RWPE2 (cell line): ENCODE results near the gene FIBCD1.

Experiments used
- ATAC-seq: fragments of 200-7000 bp; cut with Tn5 transposase; 3 replicates; pipeline ENCODE4 v1.9.1; 2021; ENCODE audit warnings: low read depth
- DNase-seq: peaks from one replicate; pipeline ENCODE4 v3.0.0-alpha.2; 2020; ENCODE audit warnings: low spot score
- H3K27ac ChIP-seq: fragments of 450-650 bp; 2 replicates; pipeline ENCODE4 v1.5.1; 2017; ENCODE audit warnings: mild to moderate bottlenecking; ENCODE audit not compliant: poor library complexity, severe bottlenecking
- H3K27me3 ChIP-seq: fragments of 250-450 bp; sonication (Bioruptor Pico); 2 replicates; pipeline ENCODE4 v1.5.1; 2021; ENCODE audit warnings: mild to moderate bottlenecking, moderate library complexity; ENCODE audit not compliant: insufficient read depth, poor library complexity, severe bottlenecking
- H3K36me3 ChIP-seq: fragments of 250-450 bp; sonication (Bioruptor Pico); 2 replicates; pipeline ENCODE4 v1.5.1; 2020; ENCODE audit warnings: low read depth, mild to moderate bottlenecking, moderate library complexity
- H3K4me1 ChIP-seq: fragments of 250-450 bp; sonication (Bioruptor Pico); 2 replicates; pipeline ENCODE4 v1.5.1; 2021; ENCODE audit warnings: mild to moderate bottlenecking, moderate library complexity; ENCODE audit not compliant: insufficient read depth, poor library complexity, severe bottlenecking
- H3K4me3 ChIP-seq: fragments of 250-450 bp; sonication (Bioruptor Pico); 2 replicates; pipeline ENCODE4 v1.5.1; 2021; ENCODE audit warnings: mild to moderate bottlenecking, moderate library complexity; ENCODE audit not compliant: severe bottlenecking
- H3K9me3 ChIP-seq: fragments of 250-450 bp; sonication (Bioruptor Pico); 2 replicates; pipeline ENCODE4 v1.5.1; 2021; ENCODE audit warnings: mild to moderate bottlenecking, moderate library complexity; ENCODE audit not compliant: severe bottlenecking
- CTCF ChIP-seq: fragments of 450-650 bp; IDR thresholded peaks from one replicate; pipeline ENCODE4 v1.5.1; 2017; ENCODE audit warnings: mild to moderate bottlenecking, moderate library complexity; ENCODE audit not compliant: poor library complexity, severe bottlenecking

FIBCD1 gene

GRCh38 chr9:130898552-130898852 is 40.5 kb downstream of the FIBCD1 start:
- no peaks in the 10 kb centered on the region for H3K27me3 ChIP-seq
- H3K9me3 ChIP-seq = peaks cover 10% of the 10 kb centered on the region
- DNase-seq (no peak), ATAC-seq (no peak)
- H3K36me3 ChIP-seq = no peaks in the 10 kb centered on the region
- no peak overlapping the region for H3K27ac ChIP-seq
- TF ChIP-seq CTCF = no peak
- no peak overlapping the region for H3K4me3 ChIP-seq
- no peaks in the 10 kb centered on the region for H3K4me1 ChIP-seq

- Histone ChIP-seq H3K27ac (no peak overlapping the region), H3K9me3 (peaks cover 14% of the 10 kb centered on the region), H3K4me3 (no peak overlapping the region), H3K36me3 (no peaks in the 10 kb centered on the region), H3K27me3 (no peaks in the 10 kb centered on the region), H3K4me1 (no peaks in the 10 kb centered on the region)
- ATAC-seq = no peak
- peak; percentile 66 for DNase-seq
- TF ChIP-seq CTCF = no peak
These were observed 41.0 kb downstream of the FIBCD1 start for GRCh38 chr9:130897848-130898551.

GRCh38 chr9:130897105-130897751 is 41.8 kb downstream of the FIBCD1 start:
- H3K9me3 ChIP-seq = peaks cover 19% of the 10 kb centered on the region
- ATAC-seq = no peak
- H3K27ac ChIP-seq = no peak overlapping the region
- no peaks in the 10 kb centered on the region for H3K27me3 ChIP-seq
- no peak for TF ChIP-seq CTCF
- no peaks in the 10 kb centered on the region for H3K4me1 ChIP-seq
- peaks cover 5% of the 10 kb centered on the region; the same call in 1 of the 2 replicates for H3K36me3 ChIP-seq
- no peak overlapping the region for H3K4me3 ChIP-seq
- DNase-seq = peak; percentile 45

GRCh38 chr9:130896233-130897014 is 42.6 kb downstream of the FIBCD1 start, which contains the start of gene QRFP:
Gene QRFP, minus strand, starts transcription at chr9:130896812. Its CDS starts 2,974 bp downstream, at chr9:130893838.
- peaks cover 5% of the 10 kb centered on the region; the same call in 1 of the 2 replicates for H3K36me3 ChIP-seq
- DNase-seq (no peak), ATAC-seq (peak; percentile 27; the same call in 1 of the 3 replicates)
- no peak within 1 kb of the TSS for H3K27ac ChIP-seq
- H3K27me3 ChIP-seq = no peaks in the 10 kb centered on the region
- TF ChIP-seq CTCF = peak; percentile 38
- no peaks in the 10 kb centered on the region for H3K4me1 ChIP-seq
- peaks cover 18% of the 10 kb centered on the region for H3K9me3 ChIP-seq
- no peak within 1 kb of the TSS for H3K4me3 ChIP-seq
